Fibroblast of pulmonary artery (primary cell): ENCODE results near the gene CCL25.
"Not testable (repeated sequence)": the region's sequence is repeated elsewhere in the genome, so short reads cannot be mapped to it uniquely, and the experiment has no call there.

Source experiments
- DNase-seq: peaks from one replicate; pipeline ENCODE4 v3.0.0-alpha.2; 2010; ENCODE audit warnings: low read depth
- H3K4me3 ChIP-seq: replicated peaks from 2 replicates; pipeline ENCODE4 v1.5.1; 2011; ENCODE audit warnings: low read depth, mild to moderate bottlenecking, control low read depth, low read length, moderate library complexity
- TF ChIP-seq, protein P1 (sequence below): IDR thresholded peaks from 2 replicates; pipeline ENCODE4 v1.5.1; 2011; ENCODE audit warnings: mild to moderate bottlenecking, control low read depth, low read length, inconsistent platforms; ENCODE audit errors: missing control alignments

CCL25 gene

DNA sequence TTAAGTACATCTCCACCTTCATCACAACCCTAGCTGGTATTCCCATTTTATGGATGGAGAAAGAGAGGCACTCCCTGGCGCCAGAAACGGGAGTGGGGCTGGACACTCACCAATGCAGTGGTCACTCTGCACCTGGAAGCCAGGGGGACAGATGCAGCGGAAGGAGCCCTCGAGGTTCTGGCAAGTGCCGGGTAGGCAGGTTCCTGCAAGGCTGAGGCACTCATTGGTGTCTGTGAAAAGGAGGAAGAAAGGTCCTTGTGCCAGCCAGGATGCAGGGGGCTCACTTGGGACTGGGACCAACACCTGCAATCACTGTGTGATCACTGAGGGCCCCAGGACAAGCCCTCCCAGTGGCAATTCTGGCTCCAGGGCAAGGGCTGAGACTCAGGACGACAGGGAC is 41.8 kb downstream of the CCL25 start:
- DNase-seq: no peak
- TF ChIP-seq, protein P1, sequence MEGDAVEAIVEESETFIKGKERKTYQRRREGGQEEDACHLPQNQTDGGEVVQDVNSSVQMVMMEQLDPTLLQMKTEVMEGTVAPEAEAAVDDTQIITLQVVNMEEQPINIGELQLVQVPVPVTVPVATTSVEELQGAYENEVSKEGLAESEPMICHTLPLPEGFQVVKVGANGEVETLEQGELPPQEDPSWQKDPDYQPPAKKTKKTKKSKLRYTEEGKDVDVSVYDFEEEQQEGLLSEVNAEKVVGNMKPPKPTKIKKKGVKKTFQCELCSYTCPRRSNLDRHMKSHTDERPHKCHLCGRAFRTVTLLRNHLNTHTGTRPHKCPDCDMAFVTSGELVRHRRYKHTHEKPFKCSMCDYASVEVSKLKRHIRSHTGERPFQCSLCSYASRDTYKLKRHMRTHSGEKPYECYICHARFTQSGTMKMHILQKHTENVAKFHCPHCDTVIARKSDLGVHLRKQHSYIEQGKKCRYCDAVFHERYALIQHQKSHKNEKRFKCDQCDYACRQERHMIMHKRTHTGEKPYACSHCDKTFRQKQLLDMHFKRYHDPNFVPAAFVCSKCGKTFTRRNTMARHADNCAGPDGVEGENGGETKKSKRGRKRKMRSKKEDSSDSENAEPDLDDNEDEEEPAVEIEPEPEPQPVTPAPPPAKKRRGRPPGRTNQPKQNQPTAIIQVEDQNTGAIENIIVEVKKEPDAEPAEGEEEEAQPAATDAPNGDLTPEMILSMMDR: no peak
- H3K4me3 ChIP-seq: no peak overlapping the region

DNA sequence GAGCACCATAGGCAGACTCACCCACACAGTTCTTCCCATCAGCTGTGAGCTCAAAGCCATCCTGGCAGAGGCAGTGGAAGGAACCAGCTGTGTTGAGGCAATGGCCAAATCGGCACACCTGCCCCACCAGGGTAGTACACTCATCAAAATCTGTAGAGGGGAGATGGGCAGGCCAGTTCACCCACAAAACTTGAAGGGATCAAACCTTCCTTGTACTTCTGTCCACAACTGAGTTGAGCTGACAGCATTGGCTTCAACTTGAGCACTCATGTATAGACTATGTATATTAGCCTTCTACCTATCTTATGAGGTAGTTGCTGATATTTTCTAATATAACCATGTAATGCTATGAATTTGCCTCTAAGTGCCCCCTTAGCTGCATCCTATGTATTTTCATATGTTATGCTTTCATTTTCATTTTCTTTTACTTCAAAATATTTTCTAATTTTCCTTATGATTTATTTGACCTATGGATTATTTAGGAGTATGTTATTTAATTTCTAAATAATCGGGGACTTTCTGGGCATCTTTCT is 42.9 kb downstream of the CCL25 start:
- TF ChIP-seq, protein P1: no peak
- no peak overlapping the region for H3K4me3 ChIP-seq
- no peak for DNase-seq

DNA sequence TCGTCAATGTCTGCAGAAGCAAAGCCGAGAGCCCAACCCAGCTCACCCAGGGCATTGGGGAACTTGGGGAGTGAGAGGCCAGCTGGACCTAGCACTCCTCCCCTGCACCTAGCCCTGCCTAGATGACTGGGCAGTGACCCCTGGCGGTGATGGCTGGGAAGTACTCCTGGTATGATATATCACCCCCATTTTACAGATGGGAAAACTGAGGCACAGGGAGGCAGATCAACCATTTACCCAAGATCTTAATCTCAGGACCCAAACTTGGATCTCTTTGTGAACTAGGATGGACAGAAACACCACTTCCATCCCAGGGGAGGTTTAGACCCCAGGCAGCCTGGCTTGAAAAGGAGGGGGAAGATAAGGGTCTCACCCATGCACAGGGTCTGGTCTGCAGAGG is 43.5 kb downstream of the CCL25 start:
- no peak for DNase-seq
- no peak overlapping the region for H3K4me3 ChIP-seq
- TF ChIP-seq, protein P1: no peak

DNA sequence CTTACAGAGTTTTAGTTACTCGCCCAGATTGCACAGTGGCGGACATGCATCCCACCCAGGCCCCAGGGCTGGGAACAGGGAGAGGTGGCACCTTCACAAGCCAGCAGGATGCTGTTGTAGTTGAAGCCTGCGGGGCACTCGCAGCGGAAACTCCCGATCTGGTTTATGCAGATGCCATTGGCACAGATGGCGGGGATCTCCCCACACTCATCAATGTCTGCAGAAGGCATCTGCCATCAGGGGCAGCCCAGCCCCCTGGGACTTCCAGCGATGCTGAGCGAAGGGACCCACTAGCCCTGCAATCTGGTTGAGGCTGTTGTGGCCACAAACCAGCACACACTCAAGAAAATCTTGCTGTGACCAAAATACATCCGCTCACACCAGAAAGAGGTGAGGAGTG is 44.6 kb downstream of the CCL25 start:
- no peak overlapping the region for H3K4me3 ChIP-seq
- DNase-seq: no peak
- TF ChIP-seq, protein P1: no peak

DNA sequence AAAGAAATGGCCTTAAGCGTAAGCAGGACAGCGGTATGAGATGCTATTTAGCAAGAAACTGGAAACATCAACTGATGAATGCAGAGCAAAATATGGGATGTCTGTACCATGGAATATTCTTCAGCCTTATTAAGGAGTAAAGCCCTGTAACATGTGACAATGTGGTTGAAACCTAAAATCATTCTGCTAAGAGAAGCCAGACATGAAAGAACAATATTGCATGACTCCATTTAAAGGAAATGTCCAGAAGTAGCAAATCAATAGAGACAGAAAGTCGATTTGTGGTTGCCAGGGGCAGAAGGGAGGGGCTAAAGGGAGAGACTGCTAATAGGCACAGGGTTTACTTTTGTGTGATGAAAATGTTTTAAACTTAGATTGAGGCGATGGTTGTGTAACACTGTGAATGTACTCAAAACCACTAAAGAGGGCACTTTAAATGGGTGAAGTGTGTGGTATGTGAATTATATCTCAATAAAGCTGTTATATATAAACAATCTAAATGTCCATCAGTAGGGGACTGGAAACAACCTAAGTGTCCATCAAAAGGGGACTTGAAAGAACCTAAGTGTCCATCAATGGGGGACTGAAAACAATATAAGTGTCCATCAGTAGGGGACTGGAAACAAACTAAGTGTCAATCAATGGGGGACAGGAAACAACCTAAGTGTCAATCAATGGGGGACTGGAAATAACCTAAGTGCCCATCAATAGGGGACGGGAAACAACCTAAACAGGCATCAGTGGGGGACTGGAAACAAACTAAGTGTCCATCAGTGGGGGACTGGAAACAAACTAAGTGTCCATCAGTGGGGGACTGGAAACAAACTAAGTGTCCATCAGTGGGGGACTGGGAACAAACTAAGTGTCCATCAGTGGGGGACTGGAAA is 45.4 kb downstream of the CCL25 start:
- TF ChIP-seq, protein P1: no peak
- no peak overlapping the region for H3K4me3 ChIP-seq
- no peak for DNase-seq

DNA sequence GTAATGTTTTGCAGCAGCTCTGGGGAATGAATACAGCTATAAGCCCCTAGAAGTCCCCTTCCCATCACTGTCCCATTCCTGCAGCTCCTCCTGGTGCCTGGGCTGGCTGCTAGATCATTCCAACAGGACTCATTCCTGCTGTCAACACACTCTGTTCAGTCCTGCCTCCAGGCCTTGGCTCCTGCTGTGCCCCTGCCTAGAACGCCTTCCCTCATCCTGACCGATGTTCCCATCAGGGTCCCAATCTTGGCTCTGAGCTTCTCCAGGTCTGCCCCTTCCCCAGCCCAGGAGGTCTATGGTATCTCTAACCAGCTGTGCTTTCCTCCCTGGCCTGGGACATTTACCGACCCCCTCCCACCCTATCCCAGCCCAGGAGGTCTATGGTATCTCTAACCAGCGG is 48.8 kb downstream of the CCL25 start:
- TF ChIP-seq, protein P1: no peak
- no peak for DNase-seq
- H3K4me3 ChIP-seq: no peak overlapping the region

DNA sequence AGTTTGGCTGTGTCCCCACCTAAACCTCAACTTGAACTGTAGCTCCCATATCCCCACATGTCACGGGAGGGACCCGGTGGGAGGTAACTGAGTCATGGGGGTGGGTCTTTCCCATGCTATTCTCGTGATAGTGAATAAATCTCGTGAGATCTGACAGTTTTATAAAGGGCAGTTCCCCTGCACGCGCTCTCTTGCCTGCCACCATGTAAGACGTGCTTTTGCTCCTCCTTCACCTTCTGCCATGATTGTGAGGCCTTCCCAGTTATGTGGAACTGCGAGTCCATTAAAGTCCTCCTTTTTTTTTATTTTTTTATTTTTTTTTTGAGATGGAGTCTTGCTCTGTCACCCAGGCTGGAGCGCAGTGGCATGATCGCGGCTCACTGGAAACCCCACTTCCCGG is 49.4 kb downstream of the CCL25 start:
- DNase-seq, H3K4me3 ChIP-seq: not testable (repeated sequence)
